ENCODE measurements around the gene SEC63. TPM values are rescaled to one million over a fixed set of nuclear protein-coding genes. Genes with fewer than 3 reads are reported as not detected.

The SEC63 gene
- total RNA-seq, 1 experiment from 2014 or later = 51.3 TPM

DNA sequence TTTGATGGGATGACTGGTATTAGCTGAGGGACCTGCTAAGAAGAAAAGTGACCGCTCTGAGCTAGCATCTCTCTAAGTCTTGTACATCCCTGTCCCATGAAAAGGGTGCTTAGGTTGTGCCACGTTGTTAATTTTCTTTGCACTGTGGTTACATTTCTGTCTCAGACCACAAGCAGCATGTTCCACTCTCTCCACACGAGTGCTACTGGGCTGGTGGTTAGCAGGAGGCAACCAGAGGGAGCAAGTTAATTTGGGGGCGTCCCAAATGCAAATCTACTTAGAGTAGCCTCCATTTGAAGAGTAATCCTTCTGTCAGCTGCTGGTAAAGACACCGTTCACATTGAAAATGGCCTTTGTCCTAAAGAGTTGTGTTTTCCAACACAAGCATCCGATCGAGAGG lies 130.5 kb downstream of the SEC63 start:
- no peaks in the 10 kb centered on the region for H3K9me3 ChIP-seq (ENCODE audit: control insufficient read depth in 1 of 2, insufficient read depth in 1 of 2, low read depth in 1 of 2, low read length in 2 of 2)
- CTCF ChIA-PET = interaction anchor here (2.1 kb wide), 1 partner anchor 20 kb away, joined by 7 read pairs; no protein-coding TSS in a partner anchor
- BruUV-seq (replicated peaks) = no TSS peak
- H3K27ac ChIP-seq (ENCODE audit: low read depth, low read length) = no peak overlapping the region
- no peaks in the 10 kb centered on the region for H3K9me2 ChIP-seq (ENCODE audit: insufficient read depth)
- no peak for ATAC-seq
- H2AFZ ChIP-seq (ENCODE audit: low read depth, low read length, poor library complexity, severe bottlenecking) = no peak overlapping the region
- no peaks in the 10 kb centered on the region for H3K79me2 ChIP-seq (ENCODE audit: insufficient read depth, low read length)
- no peak overlapping the region for H3K4me3 ChIP-seq (replicated peaks in 1 of 2; ENCODE audit: low read depth in 1 of 2, low read length in 2 of 2)
- no peak for DNase-seq (ENCODE audit: low read depth, low spot score)
- TF ChIP-seq TCF7L2 (IDR thresholded peaks at IDR 0.05; ENCODE audit: borderline replicate concordance, extremely low read depth, insufficient read depth, insufficient read length) = no peak
- no peak for TF ChIP-seq ATF3 (IDR thresholded peaks at IDR 0.05)
- TF ChIP-seq EGR1 (IDR thresholded peaks at IDR 0.05; ENCODE audit: low read depth) = no peak
- TF ChIP-seq POLR2AphosphoS5 (IDR thresholded peaks at IDR 0.05; ENCODE audit: low read depth, low read length) = no peak
- TF ChIP-seq, protein P1, sequence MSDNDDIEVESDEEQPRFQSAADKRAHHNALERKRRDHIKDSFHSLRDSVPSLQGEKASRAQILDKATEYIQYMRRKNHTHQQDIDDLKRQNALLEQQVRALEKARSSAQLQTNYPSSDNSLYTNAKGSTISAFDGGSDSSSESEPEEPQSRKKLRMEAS (IDR thresholded peaks at IDR 0.05) = no peak
- TF ChIP-seq POLR2A (IDR thresholded peaks at IDR 0.05; ENCODE audit: borderline replicate concordance, extremely low read depth, insufficient read depth, insufficient read length) = no peak
- no peak for TF ChIP-seq RAD21 (IDR thresholded peaks at IDR 0.05; ENCODE audit: low read depth)
- no peak for TF ChIP-seq YY1 (IDR thresholded peaks at IDR 0.05; ENCODE audit: extremely low read depth, insufficient replicate concordance, low read depth, low read length)
- no peak for TF ChIP-seq JUND (IDR thresholded peaks at IDR 0.05)
- no peak for TF ChIP-seq FOSL1 (IDR thresholded peaks at IDR 0.05; ENCODE audit: low read depth)
- TF ChIP-seq EZH2 (IDR thresholded peaks at IDR 0.05) = no peak
- no peak for TF ChIP-seq ZFX (IDR thresholded peaks at IDR 0.05)
- no peak for TF ChIP-seq REST (IDR thresholded peaks at IDR 0.05; ENCODE audit: low read depth)
- no peak for TF ChIP-seq CBX3 (IDR thresholded peaks at IDR 0.05; ENCODE audit: low read depth)
- TF ChIP-seq SP1 (IDR thresholded peaks at IDR 0.05; ENCODE audit: low read depth) = no peak
- no peak for TF ChIP-seq ZBTB33 (IDR thresholded peaks at IDR 0.05; ENCODE audit: extremely low read depth, insufficient replicate concordance, low read length)
- no peak for TF ChIP-seq CTCF (IDR thresholded peaks at IDR 0.05 in 2 of 3, conservative IDR thresholded peaks at IDR 0.05 in 1 of 3; ENCODE audit: borderline replicate concordance in 1 of 3, insufficient read depth in 1 of 3, low read depth in 2 of 3, low read length in 2 of 3)
- peaks cover 11% of the 10 kb centered on the region; the same call in 1 of the 2 replicates for H3K27me3 ChIP-seq (ENCODE audit: insufficient read depth, low read length)
- H3K36me3 ChIP-seq (ENCODE audit: control insufficient read depth in 1 of 2, insufficient read depth in 2 of 2, low read length in 2 of 2) = no peaks in the 10 kb centered on the region
- H4K20me1 ChIP-seq (ENCODE audit: insufficient read depth) = no peaks in the 10 kb centered on the region
- no peak overlapping the region for H3K9ac ChIP-seq (ENCODE audit: low read length)
- H3K4me2 ChIP-seq (ENCODE audit: low read length) = no peak overlapping the region
- intact Hi-C loops (cut with micrococcal nuclease) = no loop called here
- H3K4me1 ChIP-seq (ENCODE audit: control insufficient read depth in 1 of 2, insufficient read depth in 2 of 2, low read length in 2 of 2) = no peaks in the 10 kb centered on the region
- RAD21 ChIA-PET (ENCODE audit: low non-redundant PET in 1 of 2, low total read pairs in 2 of 2, uncharacterized antibody in 2 of 2, unreplicated experiment in 2 of 2) = no interaction called here
- POLR2A ChIA-PET = no interaction called here

Data from HCT116 (cell line).